Posterior vena cava (tissue), 2 donors: ENCODE measurements around the gene KIF25. TPM values are rescaled to one million over a fixed set of nuclear protein-coding genes. Genes with fewer than 3 reads are reported as not detected.

ENCODE experiments used
- DNase-seq: peaks from one replicate; pipeline ENCODE4 v3.0.0-alpha.2; 2020; ENCODE audit warnings: low spot score
- intact Hi-C, 2 donors: fragments of 100-400 bp; cut with DNase I; formaldehyde crosslinking; loops; one replicate each; pipeline versions ENCODE4 v1.14.1 to v1.14.2; 2022 to 2023
- total RNA-seq, 2 donors: library from RNA; stranded (reverse); fragmentation: NEBNext Ultra II Directional; extraction: Animal tissue kit (Norgen Biotek cat#: 25700); gene quantifications; one replicate each; pipeline ENCODE4 v1.2.1, GENCODE V29; 2021
- donor health status: DM: yes; HTN: yes; CAD: no.
- donor health status: DM: yes; HTN: yes; CAD: no.

Gene KIF25
- total RNA-seq, 2 donors from 2014 or later: not detected

DNA sequence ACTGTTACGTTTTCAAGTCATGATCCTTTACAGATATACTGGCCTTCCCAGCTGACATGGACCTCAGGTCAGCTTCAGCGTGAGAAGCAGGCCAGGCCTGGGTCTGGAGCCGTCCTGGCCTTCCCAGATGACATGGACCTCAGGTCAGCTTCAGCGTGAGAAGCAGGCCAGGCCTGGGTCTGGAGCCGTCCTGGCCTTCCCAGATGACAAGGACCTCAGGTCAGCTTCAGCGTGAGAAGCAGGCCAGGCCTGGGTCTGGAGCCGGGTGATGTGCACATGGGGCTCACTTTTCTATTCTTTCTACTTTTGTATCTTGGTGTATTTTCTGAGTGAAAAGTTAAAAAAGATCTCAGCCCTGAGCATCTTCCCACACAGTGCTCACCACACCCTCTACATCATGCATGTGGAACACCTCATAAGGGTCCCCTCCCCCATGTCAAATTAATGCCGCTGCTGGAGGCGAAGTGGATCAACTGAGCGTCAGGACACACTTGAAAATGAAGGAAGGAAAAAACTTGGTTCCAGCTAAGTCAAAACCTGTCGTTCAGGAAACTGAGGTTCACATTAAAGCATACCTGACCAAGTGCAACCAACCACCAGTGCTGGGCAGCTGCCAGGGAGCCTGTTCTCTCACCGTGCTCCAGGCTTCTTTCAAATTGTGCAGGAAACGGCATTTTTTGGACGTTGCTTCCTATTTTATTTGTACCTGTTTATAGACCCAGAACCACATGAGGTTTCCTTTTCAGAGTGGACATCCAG lies 32.2 kb downstream of the KIF25 start:
- no peak for DNase-seq
- intact Hi-C loops: no loop called here

DNA sequence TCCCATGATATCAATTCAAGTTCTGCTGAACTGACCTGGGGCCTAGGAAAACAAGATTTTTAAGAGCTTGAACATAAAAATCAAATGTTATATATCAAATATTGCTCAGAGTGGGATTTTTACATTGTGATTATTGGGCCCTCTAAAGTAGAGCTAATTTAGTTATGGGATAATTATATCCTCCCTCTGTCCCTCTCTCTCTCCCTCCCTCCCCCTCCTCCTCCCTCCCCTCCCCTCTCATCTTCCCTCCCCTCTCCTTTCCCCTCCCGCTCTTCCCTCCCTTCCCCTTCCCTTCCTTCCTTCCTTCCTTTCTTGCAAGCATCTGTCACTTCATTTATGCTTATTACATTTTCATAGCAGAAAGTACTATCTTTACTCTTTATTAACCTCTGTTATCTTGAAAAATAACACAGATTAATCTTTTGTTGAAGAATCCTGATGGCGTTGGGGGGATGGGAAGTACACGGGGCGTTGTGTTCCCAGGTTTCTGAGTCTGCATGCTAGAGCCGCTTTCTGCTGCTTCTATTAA lies 32.8 kb downstream of the KIF25 start:
- intact Hi-C loops: no loop called here
- DNase-seq: no peak

GRCh38 chr6:168030908-168031307 lies 33.4 kb downstream of the KIF25 start:
- intact Hi-C loops: no loop called here
- no peak for DNase-seq

GRCh38 chr6:168031411-168031971 lies 34.0 kb downstream of the KIF25 start:
- no peak for DNase-seq
- intact Hi-C loops: no loop called here

GRCh38 chr6:168032005-168032760 lies 34.7 kb downstream of the KIF25 start:
- intact Hi-C loops: no loop called here
- DNase-seq: no peak

- no peak for DNase-seq
- intact Hi-C loops: no loop called here
These were observed 36.3 kb downstream of the KIF25 start for GRCh38 chr6:168033791-168034190.

DNA sequence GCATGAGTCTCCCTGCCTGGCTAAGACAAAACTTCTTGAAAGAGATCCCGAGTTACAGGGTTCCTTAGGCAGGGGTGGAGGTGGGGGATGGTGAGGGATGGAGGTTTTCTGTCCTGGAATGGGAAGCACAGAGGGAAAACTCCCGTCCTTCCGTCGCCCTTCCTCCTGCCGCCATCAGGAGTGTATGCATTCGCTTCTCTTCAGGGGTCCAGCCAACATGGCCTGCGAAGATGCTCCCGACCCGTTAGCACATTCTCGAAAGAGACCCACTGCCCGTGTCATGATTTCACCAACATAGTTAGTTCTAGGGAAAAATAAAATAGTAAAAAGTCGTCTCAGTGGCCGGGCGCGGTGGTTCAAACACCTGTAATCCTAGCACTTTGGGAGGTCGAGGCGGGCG lies 37.1 kb downstream of the KIF25 start:
- intact Hi-C loops: no loop called here
- peak; percentile 69 for DNase-seq

GRCh38 chr6:168035098-168035660 lies 37.7 kb downstream of the KIF25 start:
- DNase-seq: peak; percentile 87
- intact Hi-C loops: no loop called here

GRCh38 chr6:168035661-168036545 lies 38.4 kb downstream of the KIF25 start:
- intact Hi-C loops: no loop called here
- peak; percentile 79 for DNase-seq

DNA sequence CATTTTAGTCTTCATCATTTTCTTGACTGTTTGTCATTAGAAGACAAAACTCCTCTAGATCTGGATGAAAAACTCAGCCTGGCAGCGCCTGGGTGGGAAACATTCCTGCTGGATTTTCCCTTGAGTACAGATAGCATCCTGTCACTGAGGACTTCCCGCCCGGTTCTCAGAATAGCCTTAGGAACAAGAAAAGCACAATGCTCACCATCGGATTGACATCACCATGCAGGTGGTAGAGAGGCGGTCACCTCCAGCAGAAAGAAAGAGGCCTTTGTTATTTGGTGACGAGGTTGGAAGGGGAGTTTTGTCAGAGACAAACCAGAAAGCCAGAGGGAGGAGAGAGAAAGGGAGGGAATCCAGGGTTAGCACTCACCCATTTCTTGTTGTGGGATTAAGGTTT lies 39.8 kb downstream of the KIF25 start:
- DNase-seq: peak; percentile 48
- intact Hi-C loops: no loop called here

DNA sequence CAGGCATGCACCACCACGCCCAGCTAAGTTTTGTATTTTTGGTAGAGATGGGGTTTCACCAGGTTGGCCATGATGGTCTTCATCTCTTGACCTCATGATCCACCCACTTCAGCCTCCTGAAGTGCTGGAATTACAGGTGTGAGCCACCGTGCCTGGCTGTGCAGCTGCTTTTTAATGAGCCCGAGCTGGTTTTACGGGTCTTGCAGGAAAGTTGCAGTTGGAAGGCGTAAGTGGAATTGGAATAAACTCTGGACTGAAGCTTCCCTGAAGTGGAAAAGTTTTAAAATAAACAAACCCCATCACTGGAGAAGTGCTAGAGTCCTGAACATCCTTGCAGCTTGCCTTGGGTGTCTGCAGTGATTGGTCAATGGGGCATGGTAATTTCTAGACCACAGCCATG lies 40.4 kb downstream of the KIF25 start:
- no peak for DNase-seq
- intact Hi-C loops: no loop called here

DNA sequence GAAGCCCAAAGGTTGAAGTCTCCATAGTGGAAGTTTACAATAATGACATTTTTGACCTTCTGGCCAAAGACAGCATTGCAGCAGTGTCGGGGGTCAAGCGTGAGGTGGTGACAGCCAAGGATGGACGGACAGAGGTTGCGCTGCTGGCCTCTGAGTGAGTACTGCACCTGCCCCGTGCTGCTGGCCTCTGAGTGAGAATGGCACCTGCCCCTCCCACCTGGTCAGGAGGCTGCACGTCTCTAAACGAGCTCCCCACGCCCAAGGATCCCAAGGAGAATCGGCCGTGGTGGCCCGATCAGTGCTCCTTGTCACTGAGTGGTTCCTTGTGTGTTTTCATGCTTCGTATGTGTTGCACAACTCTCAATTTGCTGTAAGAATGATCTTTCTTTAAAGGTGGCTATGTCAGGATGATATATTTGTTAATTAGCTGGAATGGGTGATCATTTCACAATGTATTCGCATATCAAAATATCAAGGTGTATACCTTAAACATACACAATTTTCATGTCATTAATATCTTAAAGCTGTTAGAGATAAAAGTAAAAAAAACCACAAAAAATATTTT lies 41.2 kb downstream of the KIF25 start:
- peak; percentile 77 for DNase-seq
- intact Hi-C loops: no loop called here

- intact Hi-C loops: no loop called here
- DNase-seq: peak; percentile 67
These were observed 41.8 kb downstream of the KIF25 start for GRCh38 chr6:168039301-168039700.

DNA sequence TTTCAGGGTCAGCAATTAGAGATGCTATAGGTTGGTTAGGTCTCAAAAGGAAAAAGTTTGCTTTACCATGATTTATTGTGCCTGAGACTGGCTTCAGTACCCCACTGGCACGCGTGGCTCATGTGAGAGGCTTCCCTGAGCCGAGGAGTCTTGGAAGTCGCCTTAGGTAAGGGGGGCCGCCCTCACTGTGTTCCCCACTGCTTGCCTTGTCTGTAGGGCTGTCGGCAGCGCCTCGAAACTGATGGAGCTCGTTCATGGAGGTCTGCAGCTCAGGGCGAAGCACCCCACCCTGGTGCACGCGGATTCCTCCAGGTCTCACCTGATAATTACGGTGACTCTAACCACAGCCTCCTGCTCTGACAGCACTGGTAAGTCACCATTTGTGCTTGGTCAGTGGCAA lies 42.4 kb downstream of the KIF25 start:
- DNase-seq: peak; percentile 53
- intact Hi-C loops: loop anchor here in 1 of 2 donors (5.0 kb wide), 2 partner anchors 967 to 2002 kb away; no protein-coding TSS in a partner anchor

- intact Hi-C loops: loop anchor here in 1 of 2 donors (5.0 kb wide), 2 partner anchors 966 to 2001 kb away; no protein-coding TSS in a partner anchor
- DNase-seq: peak; percentile 55
These were observed 43.5 kb downstream of the KIF25 start for GRCh38 chr6:168040856-168041496.

DNA sequence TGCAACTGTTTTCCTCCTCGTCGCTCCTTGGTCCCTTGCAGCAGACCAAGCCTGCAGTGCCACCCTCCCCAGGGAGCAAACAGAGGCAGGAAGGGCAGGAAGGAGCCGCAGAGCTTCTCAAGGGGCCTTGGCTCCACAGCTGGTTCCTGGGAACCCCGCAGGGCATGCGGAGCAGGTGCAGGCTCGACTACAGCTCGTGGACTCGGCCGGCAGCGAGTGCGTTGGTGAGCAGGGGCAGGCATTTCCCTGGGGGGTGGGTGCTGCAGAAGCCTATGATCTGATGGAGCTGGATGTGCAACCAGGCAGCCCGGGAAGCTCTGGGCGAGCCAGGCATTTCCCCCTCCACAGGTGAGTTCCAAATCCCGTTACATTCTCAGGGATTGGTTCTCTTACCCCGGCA lies 44.5 kb downstream of the KIF25 start:
- intact Hi-C loops: loop anchor here in 1 of 2 donors (5.0 kb wide), 2 partner anchors 965 to 2000 kb away; no protein-coding TSS in a partner anchor
- DNase-seq: peak; percentile 64

GRCh38 chr6:168042426-168043192 lies 45.1 kb downstream of the KIF25 start:
- peak; percentile 77 for DNase-seq

More at GRCh38 chr6:168042426-168043192, 45.1 kb downstream of the KIF25 start:
- intact Hi-C loops: loop anchor here in 1 of 2 donors (5.0 kb wide), 2 partner anchors 965 to 2000 kb away; no protein-coding TSS in a partner anchor
